Islet precursor cell (in vitro differentiated cells): ENCODE data around the gene TFG.
"Not testable (repeated sequence)": the region's sequence is repeated elsewhere in the genome, so short reads cannot be mapped to it uniquely, and the experiment has no call there.

ENCODE experiments used
- DNase-seq: peaks from one replicate; pipeline ENCODE4 v3.0.0-alpha.2; 2018

The TFG gene

DNA sequence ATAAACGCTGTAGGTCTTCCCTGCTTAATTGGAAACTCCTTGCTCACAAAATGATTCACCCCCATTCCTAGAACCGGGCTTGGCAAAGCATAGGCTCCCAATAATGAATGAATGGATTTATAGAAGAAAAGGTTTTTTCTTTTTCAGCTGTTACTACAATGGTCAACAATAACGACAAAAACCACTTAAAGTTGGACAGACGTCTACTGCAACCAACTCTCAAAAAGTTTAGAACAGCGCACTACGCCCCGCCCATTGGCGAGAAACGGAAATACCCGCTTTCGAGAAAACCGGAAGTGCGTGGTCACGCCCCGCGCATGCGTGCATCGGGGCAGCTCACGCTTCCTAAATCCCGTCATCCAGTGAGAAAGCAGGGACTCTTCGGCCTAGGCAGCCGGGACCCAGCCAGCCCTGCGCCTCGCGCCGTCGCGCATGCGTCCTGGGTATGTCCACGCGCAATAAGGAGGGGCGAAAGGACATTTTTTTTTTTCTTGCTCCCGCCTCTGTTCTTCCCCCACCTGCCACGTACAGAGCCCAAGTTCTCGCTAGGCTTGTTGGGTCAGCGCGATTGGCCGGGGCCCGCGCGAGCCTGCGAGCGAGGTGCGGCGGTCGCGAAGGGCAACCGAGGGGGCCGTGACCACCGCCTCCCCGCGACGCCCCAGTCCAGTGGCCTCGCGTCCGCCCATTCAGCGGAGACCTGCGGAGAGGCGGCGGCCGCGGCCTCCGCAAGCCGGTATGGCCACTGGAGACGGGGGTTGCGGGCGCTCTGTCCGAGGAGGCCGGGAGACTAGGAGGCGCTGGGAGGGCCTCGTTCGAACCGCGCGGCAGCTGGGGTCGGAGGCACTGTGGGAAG is at the start of gene TFG:
Gene TFG, plus strand, starts transcription at position 506 of the 853 bp plus-strand sequence. CDS start 4,192 bp downstream, outside the sequence.
- peak; percentile 99 for DNase-seq

- not testable (repeated sequence) for DNase-seq
Observed at GRCh38 chr3:100661294-100661693, 48.0 kb upstream of the TFG start.

DNA sequence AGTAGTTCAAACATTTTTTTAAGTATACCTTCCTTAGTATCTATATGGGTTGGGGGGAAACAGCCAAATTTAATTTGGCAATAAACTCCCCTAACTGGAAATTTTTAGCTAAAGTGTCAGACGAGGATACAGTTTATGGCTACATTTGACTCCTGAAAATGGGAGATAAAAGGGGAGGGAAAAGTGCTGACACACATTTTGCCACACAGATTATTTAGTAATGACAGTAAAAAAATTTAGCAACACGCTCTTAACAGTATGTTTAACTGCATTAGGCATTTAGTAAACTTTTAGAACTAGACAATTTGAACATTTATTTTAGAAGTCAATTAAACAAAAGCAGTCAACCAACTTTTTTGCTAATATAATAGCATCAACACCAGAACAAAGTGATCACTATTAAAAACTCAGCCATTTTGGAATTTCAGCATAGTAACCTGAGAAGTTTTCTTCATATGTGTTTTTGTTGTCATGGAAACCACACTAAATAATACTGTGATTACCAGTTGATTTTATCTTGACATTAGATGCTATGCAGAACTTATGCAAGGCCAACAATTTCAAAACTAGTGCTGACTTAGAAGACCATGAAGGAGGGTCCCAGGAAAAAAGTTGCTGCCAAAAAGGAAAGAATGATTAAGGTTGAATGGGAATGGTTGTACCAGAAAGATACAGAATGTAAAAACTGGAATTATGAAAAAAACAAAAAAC is 47.0 kb upstream of the TFG start:
- no peak for DNase-seq

GRCh38 chr3:100665230-100665629 is 44.1 kb upstream of the TFG start:
- no peak for DNase-seq

GRCh38 chr3:100666699-100667098 is 42.6 kb upstream of the TFG start:
- DNase-seq = not testable (repeated sequence)

- DNase-seq = not testable (repeated sequence)
Observed at GRCh38 chr3:100667316-100667715, 42.0 kb upstream of the TFG start.

GRCh38 chr3:100670995-100671394 is 38.3 kb upstream of the TFG start:
- not testable (repeated sequence) for DNase-seq

GRCh38 chr3:100681496-100681895 is 27.8 kb upstream of the TFG start:
- no peak for DNase-seq

- DNase-seq = no peak
Observed at GRCh38 chr3:100682056-100682853, 27.0 kb upstream of the TFG start.

DNA sequence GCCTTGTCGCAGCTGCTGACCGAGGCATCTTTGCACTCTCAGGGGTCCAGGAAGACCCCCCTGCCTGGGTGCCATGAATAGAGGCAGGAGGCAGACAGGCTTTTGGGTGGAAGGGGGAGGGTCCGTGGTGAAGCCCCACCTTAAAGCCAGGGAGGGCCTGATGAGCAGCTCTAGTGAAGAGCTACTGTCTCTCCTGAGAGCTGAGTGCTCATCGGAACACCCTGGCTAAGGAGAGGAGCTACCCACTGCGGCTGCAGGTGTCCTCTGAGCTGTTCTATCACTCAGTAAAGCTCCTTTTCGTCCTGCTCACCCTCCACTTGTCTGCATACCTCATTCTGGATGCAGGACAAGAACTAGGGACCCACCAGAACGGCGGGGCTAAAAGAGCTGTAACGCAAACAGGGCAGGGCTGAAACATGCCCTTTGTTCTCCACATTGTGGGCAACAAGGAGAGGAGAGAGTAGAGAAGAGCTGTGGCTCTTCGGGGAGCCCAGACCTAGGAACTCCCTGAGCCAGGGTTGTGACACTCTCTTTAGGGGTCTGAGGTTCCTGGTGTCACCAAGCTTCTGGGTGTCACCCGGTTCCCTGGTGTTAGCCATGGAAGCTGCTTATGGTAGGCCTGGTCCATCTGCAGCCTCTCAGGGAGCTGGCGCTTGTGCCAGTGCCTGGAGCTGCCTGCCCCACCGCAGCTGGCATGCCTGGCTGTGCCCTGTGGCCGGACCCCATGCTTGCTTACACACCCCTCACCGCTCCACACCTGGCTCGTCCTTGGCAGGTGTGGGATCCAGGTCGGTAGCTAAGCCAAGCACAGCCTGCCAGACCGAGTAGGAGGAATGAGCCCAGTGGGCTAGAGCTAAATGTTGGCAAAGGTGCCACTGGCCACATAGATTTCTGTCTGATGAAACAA is 26.2 kb upstream of the TFG start:
- no peak for DNase-seq

- no peak for DNase-seq
Observed at GRCh38 chr3:100693225-100693624, 16.1 kb upstream of the TFG start.

DNA sequence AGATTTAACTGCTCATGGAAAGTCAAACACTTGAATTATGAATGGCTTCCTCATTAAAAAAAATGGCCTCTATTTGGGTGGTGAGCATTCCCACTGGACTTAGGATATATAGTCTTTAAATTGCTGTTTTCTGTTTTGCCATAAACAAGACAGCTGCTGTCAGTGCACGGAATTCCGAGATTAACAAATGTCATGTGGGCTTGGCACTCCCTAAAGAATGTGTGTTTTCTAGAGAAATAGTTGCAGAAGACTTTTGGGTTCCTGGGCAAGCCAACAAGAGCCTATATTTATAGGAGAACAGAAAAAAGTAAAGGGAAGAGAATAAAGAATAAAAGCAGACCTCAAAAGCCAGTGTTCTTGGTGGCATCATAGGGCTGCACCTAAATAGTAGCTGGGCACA is 13.6 kb upstream of the TFG start:
- DNase-seq = no peak

- no peak for DNase-seq
Observed at GRCh38 chr3:100696161-100696560, 13.1 kb upstream of the TFG start.

DNA sequence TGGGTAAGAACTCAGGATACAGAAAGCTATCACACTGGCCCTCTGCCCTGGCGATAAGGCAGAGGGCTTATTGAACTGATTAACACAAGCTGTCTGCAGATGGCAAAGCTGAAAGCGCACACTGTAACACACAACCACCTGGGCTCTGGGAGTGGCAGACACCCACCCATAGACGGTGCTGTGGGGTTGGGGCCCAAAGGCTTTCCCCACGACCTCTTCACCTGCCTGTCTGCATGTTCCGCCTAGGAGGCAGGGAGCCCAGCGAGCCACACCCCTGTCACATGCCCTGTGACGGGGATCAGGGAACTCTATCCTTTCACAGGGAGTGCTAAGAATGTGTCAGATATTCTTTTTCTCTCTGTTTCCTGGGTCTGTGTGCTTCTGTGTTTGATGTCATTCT is 12.1 kb upstream of the TFG start:
- no peak for DNase-seq

- DNase-seq = no peak
Observed at GRCh38 chr3:100697723-100698285, 11.5 kb upstream of the TFG start.

DNA sequence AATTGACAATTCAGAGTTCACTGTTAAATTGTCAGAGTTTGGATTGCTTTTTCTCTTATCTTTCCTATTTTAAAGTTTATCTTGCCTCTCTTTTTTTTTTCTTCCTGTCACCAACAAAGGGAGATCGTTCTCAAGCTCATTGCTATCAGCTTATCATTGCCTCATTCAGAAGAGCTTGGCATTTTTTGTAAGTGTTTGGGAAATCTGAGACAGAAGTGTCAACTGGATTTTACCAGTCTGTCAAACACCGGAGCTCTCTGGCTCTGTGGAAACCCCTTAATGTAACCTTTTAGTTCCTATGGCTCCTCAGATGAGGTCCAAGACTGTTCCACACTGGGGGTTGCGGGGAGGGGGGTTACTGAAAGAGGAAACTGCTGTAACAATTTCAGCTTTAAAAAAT is 10.6 kb upstream of the TFG start:
- no peak for DNase-seq

DNA sequence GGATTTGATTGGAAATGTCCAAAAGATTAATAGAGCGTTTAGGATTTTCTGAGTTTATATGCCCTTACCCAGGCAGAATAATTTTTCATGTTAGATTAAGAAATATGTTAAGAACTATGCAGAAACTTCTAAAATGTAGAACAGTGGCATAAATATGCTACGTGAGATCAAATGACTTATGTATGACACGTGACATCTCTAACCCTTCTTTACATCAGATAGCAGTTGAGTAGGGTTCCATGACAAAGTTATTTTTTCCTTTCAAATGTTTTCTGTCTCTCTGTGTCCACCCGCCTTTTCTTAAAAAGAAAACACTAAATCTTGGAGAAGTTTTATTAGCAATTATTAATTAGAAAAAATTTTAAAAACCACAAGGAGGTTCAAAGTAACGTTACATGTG is 8.6 kb upstream of the TFG start:
- DNase-seq = no peak

- no peak for DNase-seq
Observed at GRCh38 chr3:100702082-100702979, 7.0 kb upstream of the TFG start.

DNA sequence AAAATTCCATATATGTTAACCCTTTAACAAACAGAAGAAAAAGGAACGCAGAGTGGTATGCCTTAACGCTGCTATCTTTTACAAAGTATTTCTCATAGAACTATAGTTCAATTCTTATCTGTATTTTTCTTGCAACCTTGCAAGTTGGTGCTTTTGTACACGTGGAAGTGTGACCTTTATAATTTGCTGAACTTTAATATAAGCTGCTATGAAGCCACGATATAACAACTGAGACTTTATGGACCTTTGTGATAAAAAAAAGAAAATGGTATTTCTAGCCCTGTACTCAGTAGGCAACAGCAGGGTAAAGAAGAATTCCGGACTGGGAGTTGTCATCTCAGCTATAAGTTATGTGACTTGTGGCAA is 6.3 kb upstream of the TFG start:
- no peak for DNase-seq

DNA sequence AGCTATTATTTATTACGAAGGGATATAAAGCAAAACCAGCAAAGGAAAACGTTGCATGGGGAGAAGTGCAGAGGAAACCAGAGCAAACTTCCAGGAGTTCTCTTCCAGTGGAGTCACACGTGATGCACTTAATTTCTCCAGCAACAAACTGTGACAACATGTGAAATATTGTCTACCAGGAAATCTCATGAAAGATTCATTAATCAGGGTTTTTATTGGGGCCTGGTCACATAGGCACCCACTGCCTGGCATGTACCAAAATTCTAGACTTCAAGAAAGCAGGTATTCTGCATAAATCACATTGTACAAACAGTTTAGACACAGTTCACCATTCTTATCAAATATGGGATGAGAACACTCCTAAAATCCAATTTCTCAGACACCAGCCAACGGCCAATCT is 5.4 kb upstream of the TFG start:
- DNase-seq = no peak

GRCh38 chr3:100706365-100706764 is 2.9 kb upstream of the TFG start:
- no peak for DNase-seq
